SH-SY5Y (cell line): ENCODE measurements around the gene MAN1A1.

Experiments used
- GATA2 ChIP-seq: IDR thresholded peaks from 2 replicates; pipeline ENCODE4 v1.6.1; 2011; ENCODE audit warnings: mild to moderate bottlenecking, low read depth, low read length
- GATA3 ChIP-seq: IDR thresholded peaks from 2 replicates; pipeline ENCODE4 v1.6.1; 2011; ENCODE audit warnings: low read depth, mild to moderate bottlenecking, low read length, moderate library complexity

The MAN1A1 gene

DNA sequence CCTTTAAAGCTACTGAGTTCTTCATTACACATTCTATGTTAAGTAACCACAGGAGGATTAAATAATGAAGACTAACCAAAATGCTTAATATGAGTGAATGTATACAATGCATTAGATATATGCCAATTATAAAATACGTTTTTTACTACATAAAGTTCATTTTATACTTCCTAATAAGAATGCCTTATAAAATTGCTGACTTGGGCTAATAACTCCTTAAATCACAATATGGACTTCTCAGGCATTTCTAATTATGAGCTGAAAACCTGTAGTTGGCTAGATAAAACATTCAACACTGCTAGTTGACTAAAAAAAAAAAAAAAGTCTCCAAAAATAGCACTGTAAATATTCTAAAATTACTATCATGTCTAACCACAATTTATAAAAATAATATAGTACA lies 11.8 kb downstream of the MAN1A1 start:
- TF ChIP-seq GATA2: no peak
- no peak for TF ChIP-seq GATA3

DNA sequence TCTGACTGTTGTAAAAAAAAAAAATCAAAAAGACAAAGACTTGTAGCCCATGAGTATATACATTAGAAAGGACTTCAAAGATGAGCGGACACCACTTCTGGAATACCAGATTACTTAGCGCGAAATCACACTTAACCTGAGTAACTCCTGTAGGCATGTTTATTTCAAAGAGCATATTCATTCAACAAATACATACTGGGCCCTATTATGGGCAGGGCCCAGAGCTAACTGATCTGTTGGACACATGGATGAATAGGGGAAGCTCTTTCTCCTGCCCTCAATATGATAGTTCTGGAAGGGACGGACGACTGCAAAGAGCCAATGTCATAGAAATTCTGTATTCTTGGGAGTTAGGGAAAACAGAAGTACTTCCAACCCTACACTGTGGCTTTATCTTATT lies 12.3 kb downstream of the MAN1A1 start:
- TF ChIP-seq GATA2 (no peak), GATA3 (no peak)

DNA sequence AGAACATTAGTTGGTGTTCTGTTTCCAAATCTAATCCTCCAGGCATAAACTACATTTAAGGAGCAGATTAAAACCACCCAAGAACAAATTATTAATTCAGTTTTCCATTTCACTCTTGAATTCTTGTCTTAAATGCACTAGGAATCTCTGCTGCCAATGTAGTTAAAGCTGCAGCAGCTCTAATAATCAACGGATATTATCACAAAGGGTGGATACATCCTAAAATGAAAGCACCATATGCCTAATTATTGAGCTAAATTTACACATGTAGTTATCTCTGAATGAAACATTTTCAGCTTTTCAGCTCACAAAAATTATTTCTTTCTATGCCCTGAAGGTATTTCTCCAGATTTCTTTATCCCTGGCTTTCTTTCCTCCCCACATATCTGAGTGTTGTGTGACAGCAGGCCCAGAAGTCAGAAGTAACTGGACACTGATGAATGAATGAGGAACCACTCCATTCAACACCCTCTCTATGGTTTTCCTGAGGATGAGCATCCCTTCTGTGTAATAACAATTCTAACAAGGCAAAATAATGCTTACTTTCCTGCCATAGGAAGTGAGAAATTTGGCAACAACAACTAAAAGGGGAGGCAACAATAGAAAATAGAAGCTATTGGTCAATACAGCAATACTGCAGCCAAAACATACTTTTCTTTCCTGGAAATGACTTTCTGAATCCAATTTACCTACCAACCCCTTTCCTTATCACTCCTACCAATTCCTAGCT lies 14.9 kb downstream of the MAN1A1 start:
- no peak for TF ChIP-seq GATA2
- no peak for TF ChIP-seq GATA3

DNA sequence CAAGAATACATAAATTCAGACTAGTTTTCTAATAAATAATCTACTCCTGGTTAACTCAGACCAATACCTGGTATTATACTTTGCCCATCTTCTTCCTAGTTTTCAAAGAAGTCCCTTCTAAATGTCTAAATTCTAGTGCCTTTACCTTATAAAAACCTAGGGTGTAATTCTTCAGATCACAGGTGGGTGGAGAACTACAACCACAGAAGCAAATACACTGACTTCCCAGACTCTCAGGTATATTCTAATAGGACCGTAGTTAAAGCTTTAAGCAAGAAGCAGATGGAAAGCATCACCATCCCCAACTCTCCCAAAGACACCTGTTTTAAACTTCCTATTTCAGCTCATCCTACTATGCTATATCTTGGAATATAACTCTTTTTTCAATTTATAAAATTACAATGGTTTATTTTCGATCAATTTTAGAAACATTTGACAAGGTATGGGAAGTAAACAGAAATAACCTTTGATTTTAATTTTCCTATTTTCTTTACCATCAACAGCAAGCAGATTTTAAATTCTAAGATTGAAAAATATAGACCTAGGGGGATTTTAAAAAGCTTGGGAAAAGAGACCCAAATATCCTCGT lies 15.8 kb downstream of the MAN1A1 start:
- TF ChIP-seq GATA2 (no peak), GATA3 (no peak)

DNA sequence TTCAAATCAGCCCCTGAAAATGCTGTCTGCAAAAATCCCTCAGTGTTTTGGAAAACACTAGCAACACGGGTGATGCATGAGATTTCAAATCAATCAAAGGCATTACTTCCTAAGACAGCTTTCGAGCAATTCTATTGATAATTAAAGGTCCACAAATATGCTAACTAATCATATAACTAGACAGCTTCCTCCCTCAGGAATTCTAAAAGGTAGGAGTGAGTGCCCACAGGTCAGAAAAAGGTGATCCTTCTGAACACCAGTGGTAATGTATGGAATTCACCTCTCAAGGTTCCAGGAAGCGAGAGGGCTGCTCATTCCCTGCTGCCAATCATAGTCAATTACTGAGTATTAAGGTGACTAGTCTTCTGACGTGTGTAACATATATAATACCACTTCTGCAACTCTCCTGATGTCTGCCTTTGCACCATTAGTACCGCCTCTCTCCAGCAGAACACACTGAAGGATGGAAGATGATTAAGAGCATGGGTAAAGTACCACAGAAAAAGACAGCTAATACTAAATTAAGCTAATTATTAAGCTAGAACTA lies 16.4 kb downstream of the MAN1A1 start:
- TF ChIP-seq GATA3: no peak
- TF ChIP-seq GATA2: no peak

DNA sequence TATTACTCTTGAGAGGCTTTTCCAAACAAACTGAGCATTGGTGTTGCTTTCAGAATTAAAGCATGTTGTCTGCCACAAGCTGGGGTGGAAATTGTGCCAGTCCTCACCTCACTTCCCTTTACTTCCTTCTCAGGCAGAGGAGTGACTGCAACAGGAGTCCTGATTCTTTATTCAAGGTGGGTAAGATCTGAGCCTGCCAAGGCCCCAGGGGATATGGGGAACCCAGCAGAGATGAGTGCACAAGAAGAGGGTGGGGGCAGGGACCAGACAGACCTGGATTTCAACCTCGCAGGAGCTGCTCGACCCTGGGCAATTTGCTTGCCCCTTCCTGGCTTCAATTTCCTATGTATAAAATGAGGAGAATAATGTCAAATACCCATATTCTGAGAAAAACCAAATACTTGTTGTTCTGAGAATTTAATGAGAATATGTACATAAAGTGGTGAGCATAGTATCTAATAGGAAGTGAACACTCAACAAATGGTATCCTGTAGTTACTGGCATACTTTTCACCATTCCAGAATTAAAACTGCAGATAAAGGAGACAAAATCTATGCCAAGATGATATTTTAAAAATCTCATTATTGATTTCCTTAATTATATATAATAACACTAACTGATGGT lies 17.8 kb downstream of the MAN1A1 start:
- no peak for TF ChIP-seq GATA3

DNA sequence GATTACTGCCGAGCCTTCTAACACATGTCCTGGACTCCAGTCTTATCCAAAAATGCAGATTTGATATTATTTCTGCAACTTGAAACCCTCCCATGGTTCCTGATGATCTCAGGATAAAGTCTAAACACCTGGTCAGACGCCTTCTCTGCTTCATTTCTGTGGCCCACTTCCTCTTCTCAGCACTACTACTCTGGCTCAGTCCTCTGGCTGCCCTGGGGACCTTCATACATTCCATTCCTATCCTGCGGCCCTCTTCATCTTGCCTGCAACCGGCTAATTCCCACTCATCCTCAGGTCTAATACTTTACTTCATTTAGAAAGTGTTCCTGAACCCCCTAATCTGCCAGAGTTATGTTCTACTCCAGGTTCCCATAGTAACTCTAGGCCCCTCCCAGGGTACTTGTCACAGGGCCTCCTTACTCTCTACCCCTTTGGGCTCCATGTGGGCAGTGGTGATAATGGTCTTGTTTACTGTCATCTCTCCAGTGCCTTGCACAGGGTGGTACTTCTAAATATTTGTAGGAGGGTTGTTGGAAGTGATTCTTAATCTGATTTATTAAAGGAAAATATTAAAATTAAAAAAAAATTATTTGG lies 18.9 kb downstream of the MAN1A1 start:
- TF ChIP-seq GATA2: no peak
- TF ChIP-seq GATA3: no peak

DNA sequence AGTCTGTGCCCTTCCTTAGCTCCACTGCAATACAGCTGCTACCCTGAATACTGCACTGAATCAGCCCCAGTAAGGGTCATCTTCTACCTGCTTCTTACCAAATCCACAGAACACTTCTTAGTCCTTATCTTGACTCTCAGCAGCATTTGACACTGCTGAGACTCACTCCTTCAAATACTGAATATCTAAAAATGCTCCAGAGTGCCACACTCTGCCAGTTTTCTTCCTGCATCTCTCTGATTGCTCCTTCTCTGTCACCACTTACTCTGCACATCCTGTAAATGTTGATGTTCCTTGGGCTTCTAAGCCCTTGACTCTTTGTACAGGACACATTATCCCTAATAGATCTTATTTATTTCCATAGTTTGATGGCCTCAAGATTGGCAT lies 19.8 kb downstream of the MAN1A1 start:
- TF ChIP-seq GATA3: no peak
- no peak for TF ChIP-seq GATA2

DNA sequence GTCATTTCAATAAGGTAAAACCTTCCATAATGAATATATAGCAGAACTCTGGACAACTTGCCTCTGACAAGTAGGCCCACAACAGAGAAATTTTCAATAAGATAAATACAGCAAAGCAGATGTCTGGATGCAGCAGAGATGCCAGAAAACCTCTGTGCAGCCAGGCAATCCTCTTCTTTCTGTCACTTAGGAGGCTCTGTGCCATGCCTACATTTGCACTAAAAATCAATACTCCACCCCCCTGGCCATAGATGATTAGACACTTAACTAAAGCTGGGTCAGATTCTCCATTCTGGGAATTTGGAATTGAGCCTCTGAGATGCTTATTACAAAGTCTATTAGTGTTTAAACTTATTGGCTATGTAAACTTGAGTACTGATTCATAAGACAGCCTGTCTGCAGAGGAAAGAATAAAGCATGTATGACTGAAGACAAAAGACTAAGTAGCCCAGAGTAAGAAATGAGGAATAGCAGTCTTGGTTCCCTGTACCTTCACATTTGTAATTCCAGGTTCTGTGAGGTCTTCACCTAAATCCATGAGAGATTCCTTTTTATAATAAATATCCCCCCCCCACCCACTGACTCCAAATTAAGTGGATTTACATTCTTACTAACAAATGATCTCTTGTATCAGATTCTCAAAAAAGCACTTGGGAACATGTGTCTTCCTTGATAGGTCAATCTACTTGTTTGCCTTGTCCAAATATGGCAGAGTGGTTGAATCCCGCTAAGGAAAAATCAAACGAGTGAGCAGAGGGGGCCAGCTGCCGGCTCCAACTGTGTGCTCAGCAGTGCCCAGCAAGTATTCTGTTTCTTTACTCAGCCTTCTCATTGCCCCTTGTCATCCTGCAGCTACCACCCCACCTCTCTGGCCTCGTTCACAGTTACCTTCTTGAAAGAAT lies 20.4 kb downstream of the MAN1A1 start:
- no peak for TF ChIP-seq GATA2
- TF ChIP-seq GATA3: no peak

DNA sequence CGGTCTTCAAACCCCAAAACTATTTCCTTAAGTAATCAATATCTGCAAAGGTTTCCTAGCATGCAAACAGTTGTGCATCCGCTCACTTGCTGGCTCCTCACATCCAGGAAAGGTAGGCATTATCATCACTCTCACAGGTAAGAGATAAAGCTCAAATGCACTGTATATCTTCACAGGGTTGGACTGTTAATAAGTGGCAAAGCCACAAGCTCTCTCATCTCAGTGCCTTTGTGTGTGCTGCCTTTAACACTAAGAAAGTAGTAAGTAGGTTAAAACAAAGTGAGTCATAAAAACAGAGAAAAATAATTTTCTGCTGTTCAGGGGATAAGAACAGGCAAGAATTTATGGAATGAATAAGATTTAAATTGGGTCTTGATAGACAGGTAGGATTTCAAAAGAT lies 21.3 kb downstream of the MAN1A1 start:
- no peak for TF ChIP-seq GATA2
- no peak for TF ChIP-seq GATA3

DNA sequence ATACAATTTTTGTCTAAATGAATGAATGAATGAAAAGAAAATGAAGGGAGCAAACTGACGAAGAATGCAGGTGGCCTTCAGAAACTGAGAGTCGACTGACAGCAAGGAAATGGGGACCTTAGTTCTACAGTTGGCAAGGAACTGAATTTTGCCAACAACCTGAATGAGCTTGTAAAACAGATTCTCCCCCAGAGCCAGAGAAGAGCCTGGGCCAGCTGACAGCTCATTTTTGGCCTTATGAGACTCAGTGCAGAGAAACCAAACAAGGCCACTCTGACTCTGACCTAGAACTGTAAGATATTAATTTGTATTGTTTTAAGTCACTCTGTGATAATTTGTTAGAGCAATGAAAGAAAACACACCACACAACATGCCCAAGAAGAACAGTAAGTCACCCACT lies 21.8 kb downstream of the MAN1A1 start:
- no peak for TF ChIP-seq GATA3
- no peak for TF ChIP-seq GATA2

DNA sequence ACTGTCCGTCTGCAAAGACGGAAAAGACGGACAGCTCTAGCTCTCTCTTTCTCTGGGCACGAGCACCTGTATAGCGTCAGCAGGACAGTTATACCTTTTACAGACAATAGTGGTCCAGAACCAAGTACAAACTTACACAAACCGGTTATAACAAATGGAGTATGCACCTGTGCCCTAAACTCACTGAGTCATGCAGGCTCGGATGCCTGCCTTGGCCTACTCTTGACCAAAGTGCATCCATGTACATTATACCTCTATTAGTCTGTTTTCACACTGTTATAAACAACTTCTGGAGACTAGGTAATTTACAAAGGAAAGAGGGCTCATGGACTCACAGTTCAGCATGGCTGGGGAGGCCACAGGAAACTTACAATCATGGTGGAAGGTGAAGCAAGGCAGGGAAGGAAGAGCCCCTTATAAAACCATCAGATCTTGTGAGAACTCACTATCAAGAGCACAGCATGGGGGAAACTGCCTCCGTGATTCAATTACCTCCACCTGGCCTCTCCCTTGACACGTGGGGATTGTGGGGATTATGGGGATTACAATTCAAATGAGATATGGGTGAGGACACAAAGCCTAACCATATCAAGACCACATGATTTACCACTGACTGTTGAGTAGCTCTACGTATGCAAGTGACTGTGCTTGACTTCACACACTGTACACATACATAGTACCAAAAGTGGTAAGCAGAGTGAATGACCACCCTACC lies 23.1 kb downstream of the MAN1A1 start:
- TF ChIP-seq GATA2 (no peak), GATA3 (no peak)
